T-cell (primary cell): ENCODE data around the gene ZNF460. TPM values are rescaled to one million over a fixed set of nuclear protein-coding genes. Genes with fewer than 3 reads are reported as not detected.
"Not testable (repeated sequence)": the region's sequence is repeated elsewhere in the genome, so short reads cannot be mapped to it uniquely, and the experiment has no call there.

Experiments
- ATAC-seq, 4 experiments: fragments of 200-7000 bp in 3 of 4; fragments of 150-1000 bp in 1 of 4; cut with Tn5 transposase; replicated peaks in 1 of 4; 1 replicate in 3 of 4; 2 replicates in 1 of 4; pipeline ENCODE4 v1.10.0; 2021; ENCODE audit warnings: moderate library complexity in 3 of 4, mild to moderate bottlenecking in 2 of 4, moderate number of reproducible peaks in 1 of 4
- CTCF ChIA-PET, 2 donors: fragments of 300-600 bp; sonication (Branson Sonifier 250); formaldehyde crosslinking; loops; one replicate each; lab custom pipeline; 2022; ENCODE audit warnings: antibody characterized with exemption in 2 of 2; lab: Charles Lee
- POLR2A ChIA-PET, 2 donors: fragments of 300-600 bp; sonication (Branson Sonifier 250); formaldehyde crosslinking; loops; one replicate each; lab custom pipeline; 2022; ENCODE audit warnings: antibody characterized with exemption in 2 of 2; lab: Charles Lee
- DNase-seq, 35 experiments: peaks; one replicate each; pipeline versions ENCODE4 v3.0.0 to v3.0.0-alpha.2; 2013 to 2023
- H3K27ac ChIP-seq: one replicate; pipeline ENCODE4 v1.5.1; 2013; ENCODE audit warnings: low read length
- H3K27me3 ChIP-seq, 2 experiments: replicated peaks in 1 of 2; 1 replicate in 1 of 2; 2 replicates in 1 of 2; pipeline versions ENCODE4 v1.6.1 to v1.7.0; 2013; ENCODE audit warnings: low read length in 1 of 2, mixed read lengths in 1 of 2; ENCODE audit not compliant: control insufficient read depth in 2 of 2, insufficient read depth in 2 of 2; ENCODE audit errors: extremely low read depth in 1 of 2
- H3K36me3 ChIP-seq, 2 donors: 1 replicate in 1 of 2; 2 replicates in 1 of 2; pipeline versions ENCODE4 v1.6.1 to v1.7.0; 2013; ENCODE audit warnings: low read length in 1 of 2; ENCODE audit not compliant: control insufficient read depth in 2 of 2, insufficient read depth in 1 of 2; ENCODE audit errors: extremely low read depth in 1 of 2
- H3K4me1 ChIP-seq, 2 experiments: 1 replicate in 1 of 2; 2 replicates in 1 of 2; pipeline versions ENCODE4 v1.6.1 to v1.7.0; 2013; ENCODE audit warnings: low read length in 2 of 2, mixed read lengths in 1 of 2; ENCODE audit not compliant: insufficient read depth in 2 of 2, control insufficient read depth in 1 of 2; ENCODE audit errors: extremely low read depth in 1 of 2
- H3K4me3 ChIP-seq, 2 donors: 1 replicate in 1 of 2; 2 replicates in 1 of 2; pipeline versions ENCODE4 v1.5.1 to v1.7.0; 2013; ENCODE audit warnings: mild to moderate bottlenecking in 2 of 2, low read length in 1 of 2, moderate library complexity in 1 of 2; ENCODE audit not compliant: control insufficient read depth in 1 of 2; ENCODE audit errors: extremely low read depth in 1 of 2
- H3K9me3 ChIP-seq: 2 replicates; pipeline ENCODE4 v1.7.0; 2013
- H3K27ac Mint-ChIP-seq, 2 donors: one replicate each; pipeline ENCODE4 v1.8.0; 2020 to 2021; ENCODE audit warnings: mild to moderate bottlenecking in 2 of 2, mixed read lengths in 2 of 2
- H3K27me3 Mint-ChIP-seq, 2 donors: one replicate each; pipeline ENCODE4 v1.8.0; 2021 to 2022; ENCODE audit warnings: mixed read lengths in 2 of 2
- H3K36me3 Mint-ChIP-seq: one replicate; pipeline ENCODE4 v1.8.0; 2021; ENCODE audit warnings: mixed read lengths
- H3K4me1 Mint-ChIP-seq, 3 donors: one replicate each; pipeline ENCODE4 v1.8.0; 2020 to 2022; ENCODE audit warnings: mixed read lengths in 3 of 3, mild to moderate bottlenecking in 1 of 3
- H3K4me3 Mint-ChIP-seq, 3 donors: one replicate each; pipeline ENCODE4 v1.8.0; 2020 to 2022; ENCODE audit warnings: mild to moderate bottlenecking in 3 of 3, mixed read lengths in 3 of 3, moderate library complexity in 3 of 3
- H3K9me3 Mint-ChIP-seq, 3 donors: one replicate each; pipeline ENCODE4 v1.8.0; 2020 to 2022; ENCODE audit warnings: mixed read lengths in 3 of 3
- WGBS: methylation state at CpG from one replicate; pipeline ENCODE4 v1.1.5; 2013; ENCODE audit warnings: missing lambda C conversion rate; ENCODE audit not compliant: insufficient coverage; 5-methylcytosine and 5-hydroxymethylcytosine counted together
- total RNA-seq, 35 experiments: library from RNA in 6 of 35; stranded (reverse) in 6 of 35; fragments of 120-200 nt in 1 of 35; gene quantifications; one replicate each; pipeline versions ENCODE4 v1.2.1 to v1.2.4 and lab custom pipeline; 2013 to 2026

ZNF460 gene
- total RNA-seq, 5 donors from 2014 or later (not counting 1 experiment from before 2014, with no cell fraction given): 65.2 to 77.3 (median 66.0) TPM

GRCh38 chr19:57271280-57271679 is 9.0 kb upstream of the ZNF460 start:
- no peaks in the 10 kb centered on the region for H3K27me3 Mint-ChIP-seq
- H3K9me3 Mint-ChIP-seq: peaks cover 3 to 18% (median 9%) of the 10 kb centered on the region in 3 donors
- H3K4me3 Mint-ChIP-seq: no peak overlapping the region
- ChIA-PET POLR2A (no interaction called here), CTCF (no interaction called here)
- H3K4me3 ChIP-seq: no peak overlapping the region
- no peaks in the 10 kb centered on the region for H3K9me3 ChIP-seq
- no peaks in the 10 kb centered on the region for H3K27me3 ChIP-seq
- 100% methylated on average over 6 of the region's 8 CpGs for WGBS
- no peak overlapping the region for H3K27ac ChIP-seq
- H3K36me3 Mint-ChIP-seq: peaks cover 65% of the 10 kb centered on the region
- H3K4me1 Mint-ChIP-seq: no peaks in the 10 kb centered on the region
- H3K4me1 ChIP-seq: no peaks in the 10 kb centered on the region
- H3K27ac Mint-ChIP-seq: no peak overlapping the region
- ATAC-seq (no peak), DNase-seq (no peak)
- peaks cover 0 to 5% of the 10 kb centered on the region in 2 donors for H3K36me3 ChIP-seq

- Mint-ChIP-seq H3K9me3 (peaks cover 0 to 9% (median 0%) of the 10 kb centered on the region in 3 donors), H3K4me3 (no peak overlapping the region), H3K36me3 (peaks cover 57% of the 10 kb centered on the region), H3K27ac (no peak overlapping the region), H3K27me3 (no peaks in the 10 kb centered on the region), H3K4me1 (no peaks in the 10 kb centered on the region)
- H3K36me3 ChIP-seq: peaks cover 0 to 5% of the 10 kb centered on the region in 2 donors
- no peaks in the 10 kb centered on the region for H3K27me3 ChIP-seq
- no peaks in the 10 kb centered on the region for H3K4me1 ChIP-seq
- H3K27ac ChIP-seq: no peak overlapping the region
- H3K4me3 ChIP-seq: no peak overlapping the region
- no peaks in the 10 kb centered on the region for H3K9me3 ChIP-seq
- WGBS: no CpG with 5 or more reads among the region's 1 CpG
- DNase-seq (no peak), ATAC-seq (no peak)
- ChIA-PET POLR2A (no interaction called here), CTCF (no interaction called here)
Observed at GRCh38 chr19:57273014-57273413, 7.3 kb upstream of the ZNF460 start.

- Histone ChIP-seq H3K36me3 (no peaks in the 10 kb centered on the region), H3K9me3 (no peaks in the 10 kb centered on the region), H3K27ac (no peak overlapping the region), H3K27me3 (no peaks in the 10 kb centered on the region), H3K4me1 (peaks cover 11 to 16% of the 10 kb centered on the region in 2 experiments), H3K4me3 (no peak overlapping the region)
- peaks cover 6 to 7% (median 6%) of the 10 kb centered on the region in 3 donors for H3K4me1 Mint-ChIP-seq
- CTCF ChIA-PET: no interaction called here
- no peaks in the 10 kb centered on the region for H3K27me3 Mint-ChIP-seq
- H3K9me3 Mint-ChIP-seq: peaks cover 0 to 7% (median 0%) of the 10 kb centered on the region in 3 donors
- H3K27ac Mint-ChIP-seq: no peak overlapping the region
- peaks cover 46% of the 10 kb centered on the region for H3K36me3 Mint-ChIP-seq
- POLR2A ChIA-PET: interaction anchor here in 1 of 2 donors (1.1 kb wide), 1 partner anchor 573 kb away, joined by 3 read pairs; the partner anchor contains the start of gene ZNF587
- H3K4me3 Mint-ChIP-seq: no peak overlapping the region
- DNase-seq: no peak
- WGBS: no CpG with 5 or more reads among the region's 1 CpG
- no peak for ATAC-seq
Observed at GRCh38 chr19:57276430-57276829, 3.9 kb upstream of the ZNF460 start.

- H3K9me3 Mint-ChIP-seq, ATAC-seq, H3K27me3 ChIP-seq, H3K36me3 ChIP-seq, POLR2A ChIA-PET, H3K4me3 Mint-ChIP-seq, CTCF ChIA-PET, H3K4me3 ChIP-seq, DNase-seq, H3K27ac ChIP-seq, H3K27ac Mint-ChIP-seq, H3K27me3 Mint-ChIP-seq, H3K9me3 ChIP-seq: not testable (repeated sequence)
- no CpG with 5 or more reads among the region's 2 CpGs for WGBS
- Mint-ChIP-seq H3K36me3 (peaks cover 35% of the 10 kb centered on the region), H3K4me1 (peaks cover 23 to 25% (median 24%) of the 10 kb centered on the region in 3 donors)
- H3K4me1 ChIP-seq: peaks cover 20 to 34% of the 10 kb centered on the region in 2 experiments
Observed at GRCh38 chr19:57278481-57278880, 1.8 kb upstream of the ZNF460 start.

- H3K9me3 Mint-ChIP-seq: peaks cover 0 to 2% (median 0%) of the 10 kb centered on the region in 3 donors
- POLR2A ChIA-PET: no interaction called here
- peak in 32 of 35 experiments; percentile 64 to 89 (median 74) for DNase-seq
- peaks cover 25 to 33% (median 27%) of the 10 kb centered on the region in 3 donors for H3K4me1 Mint-ChIP-seq
- peak overlapping the region; percentile 96 for H3K27ac ChIP-seq
- no peaks in the 10 kb centered on the region for H3K9me3 ChIP-seq
- peak overlapping the region; percentile 59 to 65 for H3K4me3 ChIP-seq
- no peak overlapping the region for H3K27ac Mint-ChIP-seq
- H3K4me3 Mint-ChIP-seq: no peak overlapping the region
- CTCF ChIA-PET: no interaction called here
- ATAC-seq: peak; percentile 71 to 79 (median 75)
- peaks cover 31% of the 10 kb centered on the region for H3K36me3 Mint-ChIP-seq
- H3K27me3 ChIP-seq: no peaks in the 10 kb centered on the region
- no peaks in the 10 kb centered on the region for H3K27me3 Mint-ChIP-seq
- WGBS: 0% methylated on average over 14 of the region's 25 CpGs
- H3K4me1 ChIP-seq: peaks cover 20 to 34% of the 10 kb centered on the region in 2 experiments
- peaks cover 0 to 8% of the 10 kb centered on the region in 2 donors for H3K36me3 ChIP-seq
Observed at GRCh38 chr19:57279418-57280164, 694 bp upstream of the ZNF460 start.

GRCh38 chr19:57280962-57281400 is 696 bp downstream of the ZNF460 start:
- Histone ChIP-seq H3K4me3 (peak overlapping the region; percentile 59 to 65), H3K4me1 (peaks cover 20 to 34% of the 10 kb centered on the region in 2 experiments), H3K36me3 (peaks cover 0 to 22% of the 10 kb centered on the region in 2 donors), H3K27me3 (no peaks in the 10 kb centered on the region), H3K27ac (peak overlapping the region; percentile 96), H3K9me3 (no peaks in the 10 kb centered on the region)
- H3K27me3 Mint-ChIP-seq: no peaks in the 10 kb centered on the region
- CTCF ChIA-PET: no interaction called here
- H3K4me3 Mint-ChIP-seq: no peak overlapping the region
- WGBS: 3% methylated on average over 2 of the region's 6 CpGs
- POLR2A ChIA-PET: interaction anchor here in 1 of 2 donors (0.7 kb wide), 1 partner anchor 634 kb away, joined by 5 read pairs; no protein-coding TSS in a partner anchor
- DNase-seq (peak in 23 of 35 experiments; percentile 5 to 66 (median 26)), ATAC-seq (no peak)
- H3K36me3 Mint-ChIP-seq: peaks cover 32% of the 10 kb centered on the region
- H3K27ac Mint-ChIP-seq: no peak overlapping the region
- H3K9me3 Mint-ChIP-seq: peaks cover 0 to 5% (median 0%) of the 10 kb centered on the region in 3 donors
- peaks cover 32 to 41% (median 33%) of the 10 kb centered on the region in 3 donors for H3K4me1 Mint-ChIP-seq
